ENCODE results near the gene BLNK.
"Not testable (repeated sequence)": the region's sequence is repeated elsewhere in the genome, so short reads cannot be mapped to it uniquely, and the experiment has no call there.

The BLNK gene

GRCh38 chr10:96218826-96219225 is 52.5 kb downstream of the BLNK start:
- DNase-seq: no peak

GRCh38 chr10:96217711-96218110 is 53.7 kb downstream of the BLNK start:
- DNase-seq: no peak

- no peak for DNase-seq
These were observed 54.6 kb downstream of the BLNK start for GRCh38 chr10:96216775-96217174.

- no peak for DNase-seq
These were observed 58.5 kb downstream of the BLNK start for GRCh38 chr10:96212911-96213310.

- no peak for DNase-seq
These were observed 59.6 kb downstream of the BLNK start for GRCh38 chr10:96211764-96212163.

GRCh38 chr10:96208946-96209345 is 62.4 kb downstream of the BLNK start:
- DNase-seq: no peak

GRCh38 chr10:96208271-96208670 is 63.1 kb downstream of the BLNK start:
- no peak for DNase-seq

GRCh38 chr10:96205580-96205979 is 65.8 kb downstream of the BLNK start:
- no peak for DNase-seq

GRCh38 chr10:96201525-96201924 is 69.8 kb downstream of the BLNK start:
- DNase-seq: no peak

GRCh38 chr10:96189505-96189904 is 81.9 kb downstream of the BLNK start:
- not testable (repeated sequence) for DNase-seq

GRCh38 chr10:96188916-96189315 is 82.5 kb downstream of the BLNK start:
- DNase-seq: no peak

GRCh38 chr10:96188421-96188820 is 82.9 kb downstream of the BLNK start:
- no peak for DNase-seq

- no peak for DNase-seq
These were observed 94.4 kb downstream of the BLNK start for GRCh38 chr10:96176985-96177384.

GRCh38 chr10:96172666-96173065 is 98.7 kb downstream of the BLNK start:
- DNase-seq: no peak

GRCh38 chr10:96170230-96170629 is 101.1 kb downstream of the BLNK start:
- DNase-seq: no peak

- DNase-seq: no peak
These were observed 102.8 kb downstream of the BLNK start for GRCh38 chr10:96168546-96168945.

GRCh38 chr10:96165726-96166125 is 105.6 kb downstream of the BLNK start:
- no peak for DNase-seq

GRCh38 chr10:96153070-96153469 is 118.3 kb downstream of the BLNK start:
- DNase-seq: no peak

- DNase-seq: no peak
These were observed 118.9 kb downstream of the BLNK start for GRCh38 chr10:96152437-96152836.

All from NCI-H1048 (cell line).